ENCODE results near the gene AK4. TPM values are rescaled to one million over a fixed set of nuclear protein-coding genes. Genes with fewer than 3 reads are reported as not detected.

Gene AK4
- total RNA-seq, 3 donors from 2014 or later (not counting 1 experiment from before 2014, with no cell fraction given): 0.32 to 1.6 (median 0.75) TPM

DNA sequence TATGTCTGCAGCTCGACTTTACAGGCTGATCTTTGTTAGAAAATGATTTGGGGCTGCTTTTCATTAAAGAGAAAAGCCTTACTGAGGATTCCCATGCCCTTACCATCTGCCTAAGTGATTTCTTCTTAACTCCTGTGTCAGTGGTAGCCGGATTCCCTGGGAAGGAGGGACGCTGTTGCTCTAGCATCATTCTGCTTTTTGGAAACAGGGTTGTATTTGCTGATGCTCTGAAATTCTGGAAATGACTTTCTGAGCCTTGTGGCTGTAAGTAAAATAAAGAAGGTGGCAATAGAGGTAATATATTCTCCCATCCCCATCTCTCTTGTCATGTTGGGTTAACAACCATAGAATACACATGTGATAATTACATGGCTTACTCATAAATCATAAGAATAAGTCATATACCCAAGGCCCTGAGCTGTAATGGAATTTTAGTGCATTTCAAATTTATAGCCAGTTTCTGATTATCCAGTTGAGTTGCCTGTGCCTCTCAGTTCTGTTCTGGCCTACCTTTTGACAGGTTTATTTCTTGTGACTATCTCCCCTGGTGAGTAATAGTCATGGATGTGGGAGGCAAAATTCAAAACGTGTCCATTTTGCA, 74.4 kb downstream of the AK4 start:
- H3K27ac ChIP-seq (ENCODE audit: low read length): no peak overlapping the region
- no peaks in the 10 kb centered on the region for H3K9me3 ChIP-seq (ENCODE audit: control insufficient read depth, insufficient read depth, low read length)
- H3K4me1 ChIP-seq (ENCODE audit: control insufficient read depth, insufficient read depth, low read length): no peaks in the 10 kb centered on the region
- TF ChIP-seq, protein P1, sequence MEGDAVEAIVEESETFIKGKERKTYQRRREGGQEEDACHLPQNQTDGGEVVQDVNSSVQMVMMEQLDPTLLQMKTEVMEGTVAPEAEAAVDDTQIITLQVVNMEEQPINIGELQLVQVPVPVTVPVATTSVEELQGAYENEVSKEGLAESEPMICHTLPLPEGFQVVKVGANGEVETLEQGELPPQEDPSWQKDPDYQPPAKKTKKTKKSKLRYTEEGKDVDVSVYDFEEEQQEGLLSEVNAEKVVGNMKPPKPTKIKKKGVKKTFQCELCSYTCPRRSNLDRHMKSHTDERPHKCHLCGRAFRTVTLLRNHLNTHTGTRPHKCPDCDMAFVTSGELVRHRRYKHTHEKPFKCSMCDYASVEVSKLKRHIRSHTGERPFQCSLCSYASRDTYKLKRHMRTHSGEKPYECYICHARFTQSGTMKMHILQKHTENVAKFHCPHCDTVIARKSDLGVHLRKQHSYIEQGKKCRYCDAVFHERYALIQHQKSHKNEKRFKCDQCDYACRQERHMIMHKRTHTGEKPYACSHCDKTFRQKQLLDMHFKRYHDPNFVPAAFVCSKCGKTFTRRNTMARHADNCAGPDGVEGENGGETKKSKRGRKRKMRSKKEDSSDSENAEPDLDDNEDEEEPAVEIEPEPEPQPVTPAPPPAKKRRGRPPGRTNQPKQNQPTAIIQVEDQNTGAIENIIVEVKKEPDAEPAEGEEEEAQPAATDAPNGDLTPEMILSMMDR (IDR thresholded peaks at IDR 0.05): no peak
- no peak overlapping the region for H3K27ac Mint-ChIP-seq
- H3K4me1 Mint-ChIP-seq: no peaks in the 10 kb centered on the region
- H3K4me3 ChIP-seq (ENCODE audit: low read length): no peak overlapping the region
- H3K27me3 Mint-ChIP-seq (ENCODE audit: low read depth in 2 of 2): peaks cover 9 to 18% of the 10 kb centered on the region in 2 donors
- intact Hi-C loops (cut with micrococcal nuclease): no loop called here
- H3K27me3 ChIP-seq (ENCODE audit: control insufficient read depth, insufficient read depth, low read length): peaks cover 2% of the 10 kb centered on the region
- ATAC-seq: no peak
- 82% methylated on average over 4 of the region's 4 CpGs for WGBS (ENCODE audit: insufficient coverage)
- no peaks in the 10 kb centered on the region for H3K36me3 ChIP-seq (ENCODE audit: control insufficient read depth, insufficient read depth, low read length)
- H3K9me3 Mint-ChIP-seq: no peaks in the 10 kb centered on the region
- no peak overlapping the region for H3K4me3 Mint-ChIP-seq
- H3K36me3 Mint-ChIP-seq: no peaks in the 10 kb centered on the region
- no peak for DNase-seq

DNA sequence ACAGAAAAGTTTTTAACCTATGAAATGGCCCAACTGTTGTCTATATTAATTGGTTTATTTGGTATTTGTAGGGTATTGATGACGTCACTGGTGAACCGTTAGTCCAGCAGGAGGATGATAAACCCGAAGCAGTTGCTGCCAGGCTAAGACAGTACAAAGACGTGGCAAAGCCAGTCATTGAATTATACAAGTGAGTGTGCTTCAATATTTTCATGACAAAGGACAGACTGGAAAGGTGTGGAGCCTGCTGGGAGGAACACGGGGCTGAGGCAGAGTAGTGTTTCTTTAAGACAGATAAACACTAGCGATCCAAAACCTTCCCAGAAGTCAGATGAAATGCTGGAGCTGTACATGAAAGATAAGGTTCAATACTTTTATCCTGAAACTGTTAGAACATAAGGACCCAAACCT, 76.7 kb downstream of the AK4 start:
- H3K27me3 ChIP-seq (ENCODE audit: control insufficient read depth, insufficient read depth, low read length): peaks cover 2% of the 10 kb centered on the region
- intact Hi-C loops (cut with micrococcal nuclease): no loop called here
- DNase-seq (no peak), ATAC-seq (no peak)
- Mint-ChIP-seq H3K4me3 (no peak overlapping the region), H3K36me3 (no peaks in the 10 kb centered on the region), H3K4me1 (no peaks in the 10 kb centered on the region), H3K9me3 (no peaks in the 10 kb centered on the region), H3K27me3 (ENCODE audit: low read depth in 2 of 2) (peaks cover 8 to 30% of the 10 kb centered on the region in 2 donors), H3K27ac (no peak overlapping the region)
- H3K4me1 ChIP-seq (ENCODE audit: control insufficient read depth, insufficient read depth, low read length): no peaks in the 10 kb centered on the region
- no peak overlapping the region for H3K27ac ChIP-seq (ENCODE audit: low read length)
- H3K9me3 ChIP-seq (ENCODE audit: control insufficient read depth, insufficient read depth, low read length): no peaks in the 10 kb centered on the region
- TF ChIP-seq, protein P1 (IDR thresholded peaks at IDR 0.05): no peak
- H3K36me3 ChIP-seq (ENCODE audit: control insufficient read depth, insufficient read depth, low read length): no peaks in the 10 kb centered on the region
- no peak overlapping the region for H3K4me3 ChIP-seq (ENCODE audit: low read length)
- whole genome bisulfite sequencing (ENCODE audit: insufficient coverage): 86% methylated on average over 6 of the region's 6 CpGs

DNA sequence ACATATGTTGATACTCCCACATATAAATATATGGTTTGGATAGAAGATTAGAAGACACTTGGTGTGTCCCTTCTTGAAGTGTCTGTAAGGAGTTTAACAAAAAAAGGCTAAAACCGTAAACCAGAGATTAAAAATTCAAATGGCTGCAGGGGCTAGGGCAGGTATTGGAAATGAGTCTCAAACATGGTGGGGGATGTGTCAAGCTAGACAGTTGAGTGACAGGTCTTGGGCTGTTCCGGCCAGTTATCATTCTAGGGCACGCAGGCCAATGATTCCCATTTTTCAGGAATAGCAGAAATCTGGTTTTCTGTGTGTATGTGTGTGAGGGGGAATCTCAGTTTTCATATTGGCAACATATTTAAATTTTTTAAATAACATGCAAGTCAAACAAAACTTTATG, 77.2 kb downstream of the AK4 start:
- DNase-seq (no peak), ATAC-seq (no peak)
- intact Hi-C loops (cut with micrococcal nuclease): no loop called here
- TF ChIP-seq, protein P1 (IDR thresholded peaks at IDR 0.05): no peak
- H3K9me3 Mint-ChIP-seq: no peaks in the 10 kb centered on the region
- H3K4me3 Mint-ChIP-seq: no peak overlapping the region
- Histone ChIP-seq H3K9me3 (ENCODE audit: control insufficient read depth, insufficient read depth, low read length) (no peaks in the 10 kb centered on the region), H3K27me3 (ENCODE audit: control insufficient read depth, insufficient read depth, low read length) (peaks cover 2% of the 10 kb centered on the region), H3K36me3 (ENCODE audit: control insufficient read depth, insufficient read depth, low read length) (no peaks in the 10 kb centered on the region), H3K4me3 (ENCODE audit: low read length) (no peak overlapping the region), H3K27ac (ENCODE audit: low read length) (no peak overlapping the region), H3K4me1 (ENCODE audit: control insufficient read depth, insufficient read depth, low read length) (no peaks in the 10 kb centered on the region)
- 99% methylated on average over 3 of the region's 3 CpGs for WGBS (ENCODE audit: insufficient coverage)
- no peak overlapping the region for H3K27ac Mint-ChIP-seq
- no peaks in the 10 kb centered on the region for H3K36me3 Mint-ChIP-seq
- H3K27me3 Mint-ChIP-seq (ENCODE audit: low read depth in 2 of 2): peaks cover 4 to 26% of the 10 kb centered on the region in 2 donors
- no peaks in the 10 kb centered on the region for H3K4me1 Mint-ChIP-seq

DNA sequence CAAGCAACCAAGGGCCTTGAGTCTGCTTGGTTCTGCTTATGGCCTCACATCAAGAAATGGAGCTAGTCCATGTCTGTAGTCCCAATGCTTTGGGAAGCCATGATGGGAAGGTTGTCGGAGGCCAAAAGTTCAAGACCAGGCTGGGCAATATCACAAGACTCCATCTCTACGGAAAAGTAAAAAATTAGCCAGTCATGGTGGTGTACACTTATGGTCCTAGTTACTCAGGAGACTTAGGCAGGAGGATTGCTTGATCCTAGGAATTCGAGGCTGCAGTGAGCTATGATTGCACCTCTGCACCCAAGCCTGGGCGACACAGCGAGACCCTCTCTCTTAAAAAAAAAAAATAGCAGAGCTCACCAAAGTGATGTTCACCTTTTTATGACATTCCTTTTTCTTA, 81.2 kb downstream of the AK4 start:
- Mint-ChIP-seq H3K27me3 (ENCODE audit: low read depth in 2 of 2) (peaks cover 0 to 38% of the 10 kb centered on the region in 2 donors), H3K9me3 (no peaks in the 10 kb centered on the region), H3K36me3 (no peaks in the 10 kb centered on the region), H3K4me1 (no peaks in the 10 kb centered on the region), H3K4me3 (no peak overlapping the region), H3K27ac (no peak overlapping the region)
- intact Hi-C loops (cut with micrococcal nuclease): no loop called here
- ATAC-seq: no peak
- Histone ChIP-seq H3K27ac (ENCODE audit: low read length) (no peak overlapping the region), H3K36me3 (ENCODE audit: control insufficient read depth, insufficient read depth, low read length) (no peaks in the 10 kb centered on the region), H3K4me1 (ENCODE audit: control insufficient read depth, insufficient read depth, low read length) (no peaks in the 10 kb centered on the region), H3K9me3 (ENCODE audit: control insufficient read depth, insufficient read depth, low read length) (no peaks in the 10 kb centered on the region), H3K4me3 (ENCODE audit: low read length) (no peak overlapping the region), H3K27me3 (ENCODE audit: control insufficient read depth, insufficient read depth, low read length) (peaks cover 1% of the 10 kb centered on the region)
- DNase-seq: no peak
- TF ChIP-seq, protein P1 (IDR thresholded peaks at IDR 0.05): no peak
- WGBS (ENCODE audit: insufficient coverage): 92% methylated on average over 5 of the region's 5 CpGs

All from natural killer cell (primary cell).